ENCODE data around the gene GUCY2D. TPM values are rescaled to one million over a fixed set of nuclear protein-coding genes. Genes with fewer than 3 reads are reported as not detected.

GUCY2D gene
- total RNA-seq, 1 donor from 2014 or later, result not detected

GRCh38 chr17:7967751-7968150 is 34.7 kb upstream of the GUCY2D start:
- DNase-seq (ENCODE audit: low read depth), result no peak
- TF ChIP-seq CTCF (conservative IDR thresholded peaks at IDR 0.05; ENCODE audit: low read depth, low read length), result no peak
- H3K4me3 ChIP-seq (ENCODE audit: low read depth, low read length), result no peak overlapping the region

GRCh38 chr17:7969433-7969832 is 33.0 kb upstream of the GUCY2D start:
- no peak for DNase-seq (ENCODE audit: low read depth)
- TF ChIP-seq CTCF (conservative IDR thresholded peaks at IDR 0.05; ENCODE audit: low read depth, low read length), result no peak
- H3K4me3 ChIP-seq (ENCODE audit: low read depth, low read length), result no peak overlapping the region

GRCh38 chr17:7971651-7972050 is 30.8 kb upstream of the GUCY2D start:
- no peak for DNase-seq (ENCODE audit: low read depth)
- TF ChIP-seq CTCF (conservative IDR thresholded peaks at IDR 0.05; ENCODE audit: low read depth, low read length), result no peak

GRCh38 chr17:7972131-7972785 is 30.2 kb upstream of the GUCY2D start:
- peak; percentile 15 for TF ChIP-seq CTCF (conservative IDR thresholded peaks at IDR 0.05; ENCODE audit: low read depth, low read length)
- no peak for DNase-seq (ENCODE audit: low read depth)
- no peak overlapping the region for H3K4me3 ChIP-seq (ENCODE audit: low read depth, low read length)

More at GRCh38 chr17:7971651-7972050, 30.8 kb upstream of the GUCY2D start:
- H3K4me3 ChIP-seq (ENCODE audit: low read depth, low read length), result no peak overlapping the region

GRCh38 chr17:7974638-7975131 is 27.7 kb upstream of the GUCY2D start:
- DNase-seq (ENCODE audit: low read depth), result no peak
- no peak for TF ChIP-seq CTCF (conservative IDR thresholded peaks at IDR 0.05; ENCODE audit: low read depth, low read length)
- H3K4me3 ChIP-seq (ENCODE audit: low read depth, low read length), result no peak overlapping the region

- no peak overlapping the region for H3K4me3 ChIP-seq (ENCODE audit: low read depth, low read length)
- DNase-seq (ENCODE audit: low read depth), result no peak
- TF ChIP-seq CTCF (conservative IDR thresholded peaks at IDR 0.05; ENCODE audit: low read depth, low read length), result no peak
Observed at GRCh38 chr17:7977039-7977438, 25.4 kb upstream of the GUCY2D start.

GRCh38 chr17:7977805-7978204 is 24.6 kb upstream of the GUCY2D start:
- DNase-seq (ENCODE audit: low read depth), result no peak
- no peak for TF ChIP-seq CTCF (conservative IDR thresholded peaks at IDR 0.05; ENCODE audit: low read depth, low read length)
- H3K4me3 ChIP-seq (ENCODE audit: low read depth, low read length), result no peak overlapping the region
